GM12874 (cell line): ENCODE results near the gene CYP3A5.

Source experiments
- CTCF ChIP-seq: IDR thresholded peaks from 2 replicates; pipeline ENCODE4 v1.5.1; 2011; ENCODE audit warnings: low read depth, mild to moderate bottlenecking, control low read depth, low read length, moderate library complexity; ENCODE audit not compliant: insufficient read depth

The CYP3A5 gene

GRCh38 chr7:99709260-99709659, 29.5 kb upstream of the CYP3A5 start:
- no peak for TF ChIP-seq CTCF

- no peak for TF ChIP-seq CTCF
Measured at GRCh38 chr7:99707096-99707495, 27.3 kb upstream of the CYP3A5 start.

- TF ChIP-seq CTCF: no peak
Measured at GRCh38 chr7:99699946-99700345, 20.1 kb upstream of the CYP3A5 start.

GRCh38 chr7:99694912-99695304, 15.1 kb upstream of the CYP3A5 start:
- no peak for TF ChIP-seq CTCF

- TF ChIP-seq CTCF: no peak
Measured at GRCh38 chr7:99694201-99694911, 14.6 kb upstream of the CYP3A5 start.

GRCh38 chr7:99693427-99694200, 13.8 kb upstream of the CYP3A5 start:
- no peak for TF ChIP-seq CTCF

- no peak for TF ChIP-seq CTCF
Measured at GRCh38 chr7:99693100-99693426, 13.3 kb upstream of the CYP3A5 start.
